Endothelial cell of umbilical vein (primary cell): ENCODE measurements around the gene FUNDC1. TPM values are rescaled to one million over a fixed set of nuclear protein-coding genes. Genes with fewer than 3 reads are reported as not detected.

ENCODE experiments used
- BruUV-seq: library from RNA; stranded (reverse); fragments of 400-500 nt; replicated peaks from 2 replicates; lab custom pipeline; 2021; lab: Mats Ljungman, UMichigan
- CTCF ChIA-PET: fragments of 300-600, 350-600 bp; sonication (Branson Sonifier 250); formaldehyde crosslinking; loops from one replicate; lab custom pipeline; 2021; ENCODE audit warnings: antibody characterized with exemption, inconsistent platforms; lab: Charles Lee
- POLR2A ChIA-PET: fragments of 300-600, 350-600 bp; sonication (Branson Sonifier 250); formaldehyde crosslinking; loops from one replicate; lab custom pipeline; 2021; ENCODE audit warnings: antibody characterized with exemption, inconsistent platforms; lab: Charles Lee
- DNase-seq: peaks from one replicate; pipeline ENCODE4 v3.0.0-alpha.2; 2011; ENCODE audit warnings: low read depth, low spot score
- FAIRE-seq: peaks from 2 replicates; lab custom pipeline; 2011; peaks lifted over from hg19 to GRCh38; lab: Jason Lieb, UNC
- H2AFZ ChIP-seq: 2 replicates; pipeline ENCODE4 v1.6.0; 2012; ENCODE audit warnings: low read depth, low read length, control low read depth, inconsistent platforms
- H3K27ac ChIP-seq: 2 replicates; pipeline ENCODE4 v1.5.1; 2011; ENCODE audit warnings: low read depth, mild to moderate bottlenecking, control low read depth, low read length, moderate library complexity; ENCODE audit not compliant: insufficient read depth
- H3K27me3 ChIP-seq, 2 experiments: 2 replicates each; pipeline versions ENCODE4 v1.6.0 to v1.6.1; 2011; ENCODE audit warnings: low read length in 2 of 2, mixed read lengths in 1 of 2; ENCODE audit not compliant: control insufficient read depth in 2 of 2, insufficient read depth in 2 of 2
- H3K36me3 ChIP-seq, 2 experiments: 2 replicates in 1 of 2; 3 replicates in 1 of 2; pipeline ENCODE4 v1.5.1; 2011; ENCODE audit warnings: low read length in 2 of 2, mild to moderate bottlenecking in 1 of 2, moderate library complexity in 1 of 2; ENCODE audit not compliant: control insufficient read depth in 2 of 2, insufficient read depth in 2 of 2; ENCODE audit errors: extremely low read depth in 1 of 2
- H3K4me1 ChIP-seq: 3 replicates; pipeline ENCODE4 v1.5.1; 2011; ENCODE audit warnings: mild to moderate bottlenecking, low read length; ENCODE audit not compliant: control insufficient read depth, insufficient read depth; ENCODE audit errors: extremely low read depth
- H3K4me2 ChIP-seq: 2 replicates; pipeline ENCODE4 v1.6.1; 2011; ENCODE audit warnings: low read length, control low read depth, mixed read lengths; ENCODE audit not compliant: insufficient read depth
- H3K4me3 ChIP-seq, 3 experiments: fragments of 200-600 bp in 1 of 3; sonication (generic), shearing (Covaris generic) in 1 of 3; replicated peaks in 1 of 3; 2 replicates each; pipeline ENCODE4 v1.5.1; 2011 to 2016; ENCODE audit warnings: control low read depth in 3 of 3, low read length in 3 of 3, mild to moderate bottlenecking in 2 of 3, inconsistent platforms in 1 of 3, low read depth in 1 of 3, moderate library complexity in 1 of 3; ENCODE audit not compliant: insufficient read depth in 1 of 3
- H3K79me2 ChIP-seq: 2 replicates; pipeline ENCODE4 v1.6.0; 2012; ENCODE audit warnings: low read length, inconsistent platforms; ENCODE audit not compliant: control insufficient read depth, insufficient read depth
- H3K9ac ChIP-seq: replicated peaks from 2 replicates; pipeline ENCODE3; 2011; ENCODE audit warnings: low read length, control low read depth; ENCODE audit not compliant: insufficient read depth; ENCODE audit errors: extremely low read depth
- H3K9me1 ChIP-seq: replicated peaks from 3 replicates; pipeline ENCODE4 v1.6.0; 2011; ENCODE audit warnings: mild to moderate bottlenecking, low read length; ENCODE audit not compliant: control insufficient read depth, insufficient read depth; ENCODE audit errors: extremely low read depth
- H3K9me3 ChIP-seq: replicated peaks from 2 replicates; pipeline ENCODE4 v1.5.1; 2012; ENCODE audit warnings: low read length, inconsistent platforms; ENCODE audit not compliant: control insufficient read depth, insufficient read depth
- H4K20me1 ChIP-seq: replicated peaks from 2 replicates; pipeline ENCODE3; 2011; ENCODE audit warnings: mild to moderate bottlenecking, low read length; ENCODE audit not compliant: control insufficient read depth, insufficient read depth; ENCODE audit errors: extremely low read depth
- EZH2 ChIP-seq: IDR thresholded peaks from 2 replicates; pipeline ENCODE4 v1.6.1; 2012; ENCODE audit warnings: borderline replicate concordance, low read depth, mild to moderate bottlenecking, moderate library complexity, low read length, inconsistent platforms; ENCODE audit not compliant: severe bottlenecking
- FOS ChIP-seq: IDR thresholded peaks from 2 replicates; pipeline ENCODE4 v1.6.1; 2011; ENCODE audit warnings: mild to moderate bottlenecking, low read length, moderate library complexity, borderline replicate concordance; ENCODE audit not compliant: insufficient read depth
- GATA2 ChIP-seq: IDR thresholded peaks from 2 replicates; pipeline ENCODE4 v1.7.0; 2011; ENCODE audit warnings: low read depth, mild to moderate bottlenecking, moderate library complexity, mixed read lengths, low read length; ENCODE audit not compliant: insufficient read length, insufficient read depth
- JUN ChIP-seq: IDR thresholded peaks from 2 replicates; pipeline ENCODE4 v1.6.1; 2011; ENCODE audit warnings: borderline replicate concordance, low read depth; ENCODE audit not compliant: insufficient read length, insufficient read depth
- MYC ChIP-seq: IDR thresholded peaks from one replicate; pipeline ENCODE4 v1.6.1; 2011; ENCODE audit warnings: mild to moderate bottlenecking, low read depth, low read length
- POLR2A ChIP-seq: IDR thresholded peaks from 2 replicates; pipeline ENCODE4 v1.6.1; 2012; ENCODE audit warnings: low read depth, mild to moderate bottlenecking, control low read depth, low read length
- POLR2AphosphoS5 ChIP-seq: IDR thresholded peaks from 2 replicates; pipeline ENCODE4 v1.6.1; 2012; ENCODE audit warnings: low read depth, mild to moderate bottlenecking, control low read depth, low read length, moderate library complexity; ENCODE audit not compliant: insufficient read depth
- dilution Hi-C: fragments of 300-500 bp; cut with MboI; formaldehyde crosslinking; loops from one replicate; pipeline ENCODE4 v1.15.0; 2019; ENCODE audit warnings: low sequenced_read_pairs; ENCODE audit not compliant: extremely low pct_ligation_motif_present
- intact Hi-C: fragments of 100-400 bp; cut with micrococcal nuclease; formaldehyde crosslinking; loops from one replicate; pipeline ENCODE4 v1.10.0; 2022
- polyA plus RNA-seq, 4 experiments: library from polyadenylated mRNA; depleted of rRNA in 3 of 4; stranded (reverse) in 3 of 4; unstranded in 1 of 4; fragments of >200 nt; gene quantifications; 2 replicates each; pipeline versions ENCODE4 v1.2.1 to v1.2.3, GENCODE V29; 2011 to 2012; ENCODE audit warnings: missing spikeins in 1 of 4
- total RNA-seq: library from RNA; stranded (reverse); gene quantifications from 2 replicates; pipeline ENCODE4 v1.2.3, GENCODE V29; 2021
- TF ChIP-seq, protein P1 (sequence below), 2 donors: IDR thresholded peaks; 1 replicate in 1 of 2; 2 replicates in 1 of 2; pipeline ENCODE4 v1.5.1; 2011; ENCODE audit warnings: low read length in 2 of 2, mild to moderate bottlenecking in 2 of 2, moderate library complexity in 2 of 2, control low read depth in 1 of 2, inconsistent platforms in 1 of 2, low read depth in 1 of 2; ENCODE audit not compliant: insufficient read depth in 1 of 2; ENCODE audit errors: extremely low read depth in 1 of 2
- TF ChIP-seq, protein P2 (sequence below): IDR thresholded peaks from 2 replicates; pipeline ENCODE4 v1.6.1; 2011; ENCODE audit not compliant: insufficient read depth, insufficient read length

Gene FUNDC1
- total and polyA plus RNA-seq, 2 donors (not counting 3 experiments of a cell fraction or from before 2014, with no cell fraction given): 10.2 to 15.4 TPM

DNA sequence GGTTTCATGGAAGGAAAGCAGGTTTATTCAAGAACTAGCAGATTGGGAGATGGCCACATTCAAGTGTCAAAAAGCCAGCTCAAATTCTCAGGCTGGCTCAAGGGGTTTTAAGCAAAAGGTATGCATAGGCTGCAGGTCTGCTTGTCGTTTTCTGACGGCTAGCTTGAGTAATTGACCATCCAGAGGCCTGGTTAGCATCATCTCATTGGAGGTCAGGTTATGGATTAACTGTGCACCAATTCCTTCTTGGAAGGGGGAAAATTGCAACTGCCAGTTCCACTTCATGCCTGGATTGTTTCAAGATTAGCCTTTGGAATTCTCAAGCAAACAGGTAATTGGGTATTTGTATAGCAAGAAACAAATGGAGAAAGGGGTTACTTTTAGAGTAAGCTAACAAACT is 62.1 kb downstream of the FUNDC1 start:
- DNase-seq: no peak
- dilution Hi-C loops: no loop called here
- no peaks in the 10 kb centered on the region for H3K9me3 ChIP-seq
- CTCF ChIA-PET: no interaction called here
- H3K4me3 ChIP-seq: no peak overlapping the region
- no peaks in the 10 kb centered on the region for H4K20me1 ChIP-seq
- no TSS peak for BruUV-seq
- TF ChIP-seq, protein P1, sequence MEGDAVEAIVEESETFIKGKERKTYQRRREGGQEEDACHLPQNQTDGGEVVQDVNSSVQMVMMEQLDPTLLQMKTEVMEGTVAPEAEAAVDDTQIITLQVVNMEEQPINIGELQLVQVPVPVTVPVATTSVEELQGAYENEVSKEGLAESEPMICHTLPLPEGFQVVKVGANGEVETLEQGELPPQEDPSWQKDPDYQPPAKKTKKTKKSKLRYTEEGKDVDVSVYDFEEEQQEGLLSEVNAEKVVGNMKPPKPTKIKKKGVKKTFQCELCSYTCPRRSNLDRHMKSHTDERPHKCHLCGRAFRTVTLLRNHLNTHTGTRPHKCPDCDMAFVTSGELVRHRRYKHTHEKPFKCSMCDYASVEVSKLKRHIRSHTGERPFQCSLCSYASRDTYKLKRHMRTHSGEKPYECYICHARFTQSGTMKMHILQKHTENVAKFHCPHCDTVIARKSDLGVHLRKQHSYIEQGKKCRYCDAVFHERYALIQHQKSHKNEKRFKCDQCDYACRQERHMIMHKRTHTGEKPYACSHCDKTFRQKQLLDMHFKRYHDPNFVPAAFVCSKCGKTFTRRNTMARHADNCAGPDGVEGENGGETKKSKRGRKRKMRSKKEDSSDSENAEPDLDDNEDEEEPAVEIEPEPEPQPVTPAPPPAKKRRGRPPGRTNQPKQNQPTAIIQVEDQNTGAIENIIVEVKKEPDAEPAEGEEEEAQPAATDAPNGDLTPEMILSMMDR (IDR thresholded peaks at IDR 0.05; ENCODE audit: extremely low read depth in 1 of 2, insufficient read depth in 1 of 2, low read depth in 1 of 2, low read length in 2 of 2): no peak
- TF ChIP-seq GATA2 (no peak), EZH2 (no peak), JUN (no peak), MYC (no peak), FOS (no peak), POLR2AphosphoS5 (no peak), POLR2A (no peak)
- TF ChIP-seq, protein P2, sequence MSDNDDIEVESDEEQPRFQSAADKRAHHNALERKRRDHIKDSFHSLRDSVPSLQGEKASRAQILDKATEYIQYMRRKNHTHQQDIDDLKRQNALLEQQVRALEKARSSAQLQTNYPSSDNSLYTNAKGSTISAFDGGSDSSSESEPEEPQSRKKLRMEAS: no peak
- no peaks in the 10 kb centered on the region for H3K79me2 ChIP-seq
- no peaks in the 10 kb centered on the region for H3K27me3 ChIP-seq
- H3K36me3 ChIP-seq: no peaks in the 10 kb centered on the region
- H2AFZ ChIP-seq: no peak overlapping the region
- no peak overlapping the region for H3K9ac ChIP-seq
- intact Hi-C loops: no loop called here
- H3K4me1 ChIP-seq: no peaks in the 10 kb centered on the region
- H3K9me1 ChIP-seq: no peaks in the 10 kb centered on the region
- POLR2A ChIA-PET: no interaction called here
- no peak overlapping the region for H3K4me2 ChIP-seq
- no peak for FAIRE-seq
- no peak overlapping the region for H3K27ac ChIP-seq
